ENCODE data around the gene MYH11.

Gene MYH11

GRCh38 chr16:15807603-15808009 is 49.2 kb downstream of the MYH11 start:
- TF ChIP-seq POLR2AphosphoS5 (IDR thresholded peaks at IDR 0.05; ENCODE audit: low read depth, low read length) (no peak), SIN3A (IDR thresholded peaks at IDR 0.05; ENCODE audit: borderline replicate concordance, insufficient read depth, low read length) (no peak), FOXP2 (optimal IDR thresholded peaks at IDR 0.05; ENCODE audit: borderline replicate concordance, extremely low read depth, extremely low read length, insufficient read depth) (no peak), TAF1 (IDR thresholded peaks at IDR 0.05; ENCODE audit: borderline replicate concordance, insufficient read depth, low read length) (no peak), REST (IDR thresholded peaks at IDR 0.05; ENCODE audit: insufficient read depth in 1 of 2, low read depth in 2 of 2, low read length in 2 of 2) (no peak)

GRCh38 chr16:15803618-15804017 is 53.2 kb downstream of the MYH11 start:
- TF ChIP-seq SIN3A (IDR thresholded peaks at IDR 0.05; ENCODE audit: borderline replicate concordance, insufficient read depth, low read length), result no peak
- no peak for TF ChIP-seq TAF1 (IDR thresholded peaks at IDR 0.05; ENCODE audit: borderline replicate concordance, insufficient read depth, low read length)
- TF ChIP-seq REST (IDR thresholded peaks at IDR 0.05; ENCODE audit: insufficient read depth in 1 of 2, low read depth in 2 of 2, low read length in 2 of 2), result no peak
- TF ChIP-seq POLR2AphosphoS5 (IDR thresholded peaks at IDR 0.05; ENCODE audit: low read depth, low read length), result no peak
- no peak for TF ChIP-seq FOXP2 (optimal IDR thresholded peaks at IDR 0.05; ENCODE audit: borderline replicate concordance, extremely low read depth, extremely low read length, insufficient read depth)

GRCh38 chr16:15799851-15800495 is 56.9 kb downstream of the MYH11 start:
- TF ChIP-seq SIN3A (IDR thresholded peaks at IDR 0.05; ENCODE audit: borderline replicate concordance, insufficient read depth, low read length) (no peak), TAF1 (IDR thresholded peaks at IDR 0.05; ENCODE audit: borderline replicate concordance, insufficient read depth, low read length) (no peak)

GRCh38 chr16:15798671-15799070 is 58.2 kb downstream of the MYH11 start:
- TF ChIP-seq POLR2AphosphoS5 (IDR thresholded peaks at IDR 0.05; ENCODE audit: low read depth, low read length) (no peak), REST (IDR thresholded peaks at IDR 0.05; ENCODE audit: insufficient read depth in 1 of 2, low read depth in 2 of 2, low read length in 2 of 2) (no peak), SIN3A (IDR thresholded peaks at IDR 0.05; ENCODE audit: borderline replicate concordance, insufficient read depth, low read length) (no peak), FOXP2 (optimal IDR thresholded peaks at IDR 0.05; ENCODE audit: borderline replicate concordance, extremely low read depth, extremely low read length, insufficient read depth) (no peak), TAF1 (IDR thresholded peaks at IDR 0.05; ENCODE audit: borderline replicate concordance, insufficient read depth, low read length) (no peak)

GRCh38 chr16:15796885-15797284 is 59.9 kb downstream of the MYH11 start:
- TF ChIP-seq FOXP2 (optimal IDR thresholded peaks at IDR 0.05; ENCODE audit: borderline replicate concordance, extremely low read depth, extremely low read length, insufficient read depth) (no peak), SIN3A (IDR thresholded peaks at IDR 0.05; ENCODE audit: borderline replicate concordance, insufficient read depth, low read length) (no peak), POLR2AphosphoS5 (IDR thresholded peaks at IDR 0.05; ENCODE audit: low read depth, low read length) (no peak), REST (IDR thresholded peaks at IDR 0.05; ENCODE audit: insufficient read depth in 1 of 2, low read depth in 2 of 2, low read length in 2 of 2) (no peak), TAF1 (IDR thresholded peaks at IDR 0.05; ENCODE audit: borderline replicate concordance, insufficient read depth, low read length) (no peak)

All from PFSK-1 (cell line).